ENCODE results near the gene ASAH2. TPM values are rescaled to one million over a fixed set of nuclear protein-coding genes. Genes with fewer than 3 reads are reported as not detected.

The ASAH2 gene
- total RNA-seq (2022; extraction: Qiagen RNA extraction; ENCODE audit: low read depth): 0.42 to 3.6 TPM (median 2.4 TPM) in 5 replicates

GRCh38 chr10:50251394-50251793 is at the start of gene ASAH2:
Gene ASAH2, minus strand, starts transcription at chr10:50251516. Its CDS starts 2,906 bp downstream, at chr10:50248610.

Other genes starting within 250 kb of the ASAH2 start
- 12.0 to 15.4 TPM (median 13.1 TPM) in 5 replicates for gene WASHC2A, start 183.6 kb downstream of the ASAH2 start, total RNA-seq (2022; extraction: Qiagen RNA extraction; ENCODE audit: low read depth)